Keratinocyte (primary cell): ENCODE measurements around the gene COL9A3.

ENCODE experiments used
- CTCF ChIP-seq, 3 experiments: IDR thresholded peaks in 1 of 3; conservative IDR thresholded peaks in 1 of 3; optimal IDR thresholded peaks in 1 of 3; 2 replicates in 2 of 3; 3 replicates in 1 of 3; pipeline versions ENCODE3 to v1.5.1; 2011; ENCODE audit warnings: low read length in 3 of 3, mild to moderate bottlenecking in 3 of 3, moderate library complexity in 2 of 3, control low read depth in 1 of 3, inconsistent platforms in 1 of 3; ENCODE audit not compliant: insufficient read depth in 2 of 3; ENCODE audit errors: extremely low read depth in 1 of 3
- EZH2 ChIP-seq: IDR thresholded peaks from one replicate; pipeline ENCODE4 v1.6.1; 2012; ENCODE audit warnings: inconsistent platforms, mild to moderate bottlenecking, low read length, moderate library complexity

GRCh38 chr20:62799036-62799435, 17.8 kb upstream of the COL9A3 start:
- TF ChIP-seq CTCF (optimal IDR thresholded peaks at IDR 0.05 in 1 of 3, IDR thresholded peaks at IDR 0.05 in 1 of 3, conservative IDR thresholded peaks at IDR 0.05 in 1 of 3; ENCODE audit: extremely low read depth in 1 of 3, insufficient read depth in 2 of 3, low read length in 3 of 3) (no peak), EZH2 (no peak)
